GM21447 (cell line): Measurements from ENCODE around the gene GCK.
A peak's percentile ranks its signal among the peaks of the same experiment; 100 is the strongest.
"Not testable (repeated sequence)": the region's sequence is repeated elsewhere in the genome, so short reads cannot be mapped to it uniquely, and the experiment has no call there.

Experiments used
- ATAC-seq: cut with Tn5 transposase; IDR thresholded peaks from one replicate; pipeline ENCODE4 v1.9.1; 2021; ENCODE audit not compliant: unreplicated experiment

The GCK gene

DNA sequence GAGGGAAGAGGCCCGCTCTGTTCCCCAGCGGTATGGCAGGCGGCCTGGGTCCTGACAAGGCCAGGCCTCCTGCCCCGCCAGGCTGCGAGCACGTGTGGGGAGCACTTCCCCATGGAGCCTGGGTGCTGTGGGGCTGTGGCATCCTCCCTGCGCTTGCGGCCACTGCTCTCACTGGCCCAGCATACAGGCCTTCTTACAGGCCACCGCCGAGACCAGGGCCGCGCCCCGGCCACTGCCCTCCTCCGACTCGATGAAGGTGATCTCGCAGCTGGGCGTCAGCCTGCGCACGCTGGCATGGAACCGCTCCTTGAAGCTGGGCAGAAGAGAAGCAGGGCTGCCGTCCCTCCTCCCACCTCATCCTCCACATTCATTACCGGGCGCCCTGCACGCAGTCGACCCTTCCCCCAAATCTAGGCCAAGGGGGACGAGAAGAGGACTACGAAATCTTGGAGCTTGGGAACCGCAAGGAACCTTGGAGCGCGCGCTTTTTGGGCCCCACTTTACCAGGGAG lies 44.2 kb downstream of the GCK start:
- no peak for ATAC-seq

DNA sequence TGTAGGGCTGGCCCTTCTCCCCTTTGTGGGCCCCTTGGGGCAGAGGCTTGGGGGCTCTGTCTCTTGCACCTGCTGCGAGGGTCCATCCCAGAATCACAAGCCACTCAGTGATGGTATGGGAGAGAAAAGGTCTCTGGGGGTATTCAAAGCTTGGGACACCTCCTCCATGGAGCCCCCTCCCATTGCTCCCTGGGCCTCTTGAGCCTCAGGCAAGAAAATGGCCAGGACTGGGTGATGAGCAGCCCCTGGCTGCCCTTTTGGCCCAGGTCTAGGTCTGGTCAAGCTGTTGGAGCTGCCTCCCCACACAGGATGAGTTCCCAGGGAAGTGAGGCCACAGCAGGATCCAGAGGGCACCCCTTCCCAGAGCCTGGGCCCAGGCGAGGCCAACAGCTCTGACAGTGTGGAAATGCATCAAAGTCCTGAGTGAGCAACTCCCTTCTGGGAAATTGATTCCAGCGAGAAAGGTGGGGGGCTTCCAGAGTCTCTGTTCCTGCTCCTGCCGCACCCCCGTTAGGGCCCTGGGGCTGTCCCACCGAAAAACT lies 44.7 kb downstream of the GCK start:
- ATAC-seq, result no peak

DNA sequence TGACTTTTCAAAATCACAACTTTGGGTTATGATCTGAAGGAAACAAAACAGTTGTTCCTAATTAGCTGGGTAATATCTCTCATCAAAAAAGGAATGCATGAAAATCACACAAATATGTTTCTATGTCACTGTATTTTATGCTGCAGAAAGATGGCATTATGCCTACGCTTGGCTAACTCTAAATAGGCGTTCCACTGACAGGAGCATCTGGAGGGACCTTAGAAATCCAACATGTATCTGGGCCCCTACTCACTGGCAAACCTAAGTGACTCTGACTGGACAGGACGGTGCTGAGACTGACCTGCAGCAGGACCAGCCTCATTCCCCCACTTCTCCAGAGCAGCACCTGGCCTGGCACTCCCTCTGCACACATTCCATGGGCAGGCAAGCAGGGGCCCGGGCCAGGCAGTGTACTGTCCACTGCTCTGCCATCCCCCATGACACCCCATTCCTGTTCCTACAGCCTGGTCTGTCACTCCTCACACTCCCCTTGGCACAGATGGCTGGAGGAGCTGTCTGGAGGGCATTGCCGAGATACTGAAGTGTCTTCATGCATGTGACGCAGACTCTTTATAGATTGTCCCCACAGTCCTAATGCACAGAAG lies 45.5 kb downstream of the GCK start:
- ATAC-seq, result no peak

DNA sequence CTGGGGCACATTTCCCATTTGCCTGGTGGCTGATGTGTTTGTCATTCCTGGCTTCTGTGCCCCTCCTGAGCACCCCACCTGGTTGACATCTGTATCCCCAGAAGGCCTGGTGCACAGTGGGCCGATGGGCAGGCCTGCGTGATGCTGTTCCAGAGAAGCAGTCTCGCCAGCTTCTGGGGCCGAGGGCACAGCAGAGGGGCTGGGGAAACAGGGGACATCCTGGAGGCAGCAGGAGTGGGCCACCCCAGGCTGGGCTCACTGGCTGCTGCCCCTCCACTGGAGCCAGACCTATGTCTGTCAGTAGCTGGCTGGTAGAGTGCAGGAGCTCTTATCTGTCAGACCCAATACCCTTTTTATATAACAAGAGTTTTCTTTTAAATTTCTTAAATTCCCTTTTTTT lies 47.2 kb downstream of the GCK start:
- ATAC-seq, result no peak

DNA sequence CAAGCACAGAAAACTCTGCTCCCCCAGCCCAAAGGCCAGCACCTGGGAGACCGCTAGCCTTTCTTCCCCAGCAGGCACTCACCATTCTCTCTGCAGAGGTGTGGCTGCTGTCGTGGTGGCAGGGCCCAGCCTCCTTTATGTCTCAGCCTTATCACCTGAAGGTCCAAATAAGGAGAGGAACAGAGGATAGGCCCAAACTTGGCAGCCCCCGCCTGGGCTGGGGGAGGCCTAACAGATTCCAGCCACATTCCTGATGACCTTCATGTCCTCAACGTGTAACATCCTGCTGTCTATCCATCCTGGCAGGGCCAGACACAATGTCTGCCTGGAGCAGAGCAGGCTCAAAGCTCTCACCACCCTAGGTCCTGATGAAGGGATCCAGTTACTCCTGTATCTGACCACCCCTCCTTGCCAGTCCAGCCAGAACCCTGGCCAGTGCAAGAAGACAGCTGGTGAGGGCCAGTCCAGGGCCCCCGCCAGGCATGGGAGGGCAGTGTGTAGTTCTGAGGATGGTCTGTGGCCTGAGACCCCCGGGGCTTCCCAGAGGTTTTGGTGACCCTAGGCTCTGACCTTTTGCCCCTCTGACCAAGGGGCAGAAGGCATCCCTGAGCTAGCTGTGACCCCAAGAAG lies 47.9 kb downstream of the GCK start, which contains the start of gene MYL7:
Gene MYL7 (minus strand): TSS at position 112 of the 630 bp plus-strand sequence. CDS start 27 bp downstream, at position 85.
- no peak for ATAC-seq

DNA sequence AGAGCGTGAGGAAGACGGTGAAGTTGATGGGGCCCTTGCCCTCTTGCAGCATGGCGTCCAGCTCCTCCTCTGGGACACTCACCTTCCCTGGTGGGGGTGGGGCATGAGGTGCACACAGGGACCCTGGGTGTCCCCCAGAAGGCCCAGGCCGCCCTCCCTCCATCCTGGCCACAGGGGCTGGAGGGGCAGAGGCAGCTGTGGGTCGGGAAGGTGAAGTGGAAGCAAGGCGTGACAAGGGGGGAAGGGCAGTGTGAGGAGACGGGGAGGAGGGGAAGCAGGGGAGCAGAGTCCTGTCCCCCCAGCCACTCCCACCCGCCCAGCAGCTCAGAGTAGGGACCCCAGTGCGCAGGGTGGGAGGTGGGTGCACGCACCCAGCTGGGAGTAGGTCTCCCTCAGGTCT lies 48.9 kb downstream of the GCK start:
- no peak for ATAC-seq

DNA sequence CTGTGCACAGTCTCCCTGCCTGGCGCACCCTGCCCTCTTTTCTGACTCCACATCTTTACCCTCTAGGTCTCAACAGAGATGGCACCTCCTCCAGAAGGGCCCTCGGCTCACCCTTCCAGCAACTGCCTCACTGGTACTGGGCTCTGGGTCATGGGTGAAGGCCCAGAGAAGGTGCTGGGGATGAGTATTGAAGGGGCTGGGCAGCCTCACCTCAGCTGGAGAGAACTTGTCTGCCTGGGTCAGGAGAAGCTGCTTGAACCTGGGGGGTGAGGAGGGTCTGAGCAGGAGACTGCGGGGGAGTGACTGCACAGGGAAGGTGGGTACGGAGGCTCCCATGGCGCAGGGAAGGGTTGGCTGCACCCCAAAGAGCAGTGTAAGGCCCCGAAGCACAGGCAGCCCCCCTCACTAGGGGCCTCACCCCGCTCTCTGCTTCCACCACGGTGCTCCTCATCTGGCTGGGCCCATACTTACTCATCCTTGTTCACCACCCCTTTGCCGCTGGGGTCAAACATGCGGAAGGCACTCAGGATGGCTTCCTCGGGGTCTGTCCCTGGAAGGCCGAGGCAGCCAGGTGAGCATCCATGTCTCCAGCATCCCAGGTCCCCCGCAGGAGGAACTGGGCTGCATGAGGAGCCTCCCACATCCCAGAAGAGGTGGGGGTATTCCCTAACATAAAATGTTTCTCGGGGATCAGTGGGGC lies 49.8 kb downstream of the GCK start:
- ATAC-seq, result no peak

DNA sequence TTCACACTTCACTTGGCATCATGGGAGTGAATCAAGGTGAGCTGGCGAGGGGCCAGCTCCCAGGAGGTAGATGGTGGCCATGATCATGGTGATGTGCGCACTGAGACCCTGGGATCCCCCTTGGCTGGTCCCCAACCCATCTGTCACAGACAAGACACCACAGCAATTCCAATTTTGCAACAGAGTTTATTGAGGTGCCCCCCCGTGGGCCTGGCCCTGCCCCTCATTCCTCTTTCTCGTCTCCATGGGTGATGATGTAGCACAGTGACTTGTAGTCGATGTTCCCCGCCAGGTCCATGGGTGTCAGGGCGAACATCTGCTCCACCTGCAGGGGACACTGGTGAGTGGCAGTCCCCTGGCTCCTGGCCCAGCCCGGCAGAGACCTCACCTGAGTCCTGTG lies 50.5 kb downstream of the GCK start:
- ATAC-seq, result no peak

DNA sequence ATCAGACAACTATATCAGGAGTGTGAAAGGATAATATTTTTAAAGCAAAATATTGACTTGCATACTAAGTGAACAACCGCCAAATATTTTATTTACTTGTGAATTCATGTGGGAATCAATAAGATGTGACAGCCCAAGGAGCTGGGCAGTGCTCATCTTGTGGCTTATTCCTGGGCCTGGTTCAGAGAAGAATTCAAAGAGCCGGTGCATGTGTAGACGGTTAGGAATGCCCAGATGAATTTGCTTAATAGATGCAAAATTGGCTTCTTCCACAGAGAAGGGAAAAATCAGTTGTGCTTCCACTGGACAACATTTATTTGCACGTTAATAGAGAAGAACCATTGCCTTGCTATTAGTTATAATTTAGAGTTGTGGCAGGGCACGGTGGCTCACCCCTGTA lies 52.5 kb downstream of the GCK start:
- no peak for ATAC-seq

DNA sequence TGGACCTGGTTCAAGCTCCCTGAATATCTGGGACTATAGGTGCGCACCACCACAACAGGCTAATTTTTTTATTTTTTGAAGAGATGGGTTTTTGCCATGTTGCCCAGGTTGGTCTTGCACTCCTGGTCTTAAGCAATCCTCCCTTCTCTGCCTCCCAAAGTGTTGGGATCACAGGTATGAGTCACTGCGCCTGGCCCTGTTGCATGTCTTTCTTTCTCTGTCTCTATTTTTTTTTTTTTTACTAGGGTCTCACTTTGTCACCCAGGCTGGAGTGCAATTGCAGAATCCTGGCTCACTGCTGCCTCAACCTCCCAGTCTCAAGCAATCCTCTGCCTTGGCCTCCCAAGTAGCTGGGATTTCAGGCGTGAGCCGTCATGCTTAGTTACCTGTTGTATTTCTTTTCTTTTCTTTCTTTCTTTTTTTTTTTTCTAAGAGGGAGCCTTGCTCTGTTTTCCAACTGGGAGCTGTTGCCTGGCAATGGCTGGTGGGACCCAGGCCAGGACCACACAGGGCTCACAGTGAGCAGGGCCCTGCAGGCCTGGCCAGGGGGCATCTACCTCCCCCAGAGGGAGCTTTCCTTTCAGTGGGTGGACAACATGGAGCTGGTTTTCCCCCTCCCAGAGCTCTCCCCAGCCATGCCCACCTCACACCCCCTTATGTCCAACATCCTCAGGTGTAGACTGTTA lies 54.2 kb downstream of the GCK start:
- no peak for ATAC-seq

DNA sequence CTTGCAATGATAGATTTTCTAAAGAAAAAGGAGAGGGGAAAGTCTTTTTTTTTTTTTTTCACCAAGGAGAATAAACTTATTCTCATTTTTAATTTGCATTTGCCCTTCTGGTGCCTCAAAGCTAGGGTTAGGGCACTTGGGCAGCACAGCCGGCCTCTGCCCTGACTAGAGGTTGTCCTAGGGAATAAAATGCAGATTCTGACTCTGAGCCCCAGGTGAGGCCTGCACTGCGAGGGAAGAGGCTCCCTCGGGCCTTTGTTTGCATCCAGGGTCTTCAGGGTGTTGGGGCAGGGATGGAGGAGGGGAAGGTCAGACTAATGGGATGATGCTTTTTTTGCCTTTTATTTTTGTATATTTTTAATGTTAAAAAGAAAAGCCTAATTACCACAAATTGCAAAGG lies 55.9 kb downstream of the GCK start:
- no peak for ATAC-seq

DNA sequence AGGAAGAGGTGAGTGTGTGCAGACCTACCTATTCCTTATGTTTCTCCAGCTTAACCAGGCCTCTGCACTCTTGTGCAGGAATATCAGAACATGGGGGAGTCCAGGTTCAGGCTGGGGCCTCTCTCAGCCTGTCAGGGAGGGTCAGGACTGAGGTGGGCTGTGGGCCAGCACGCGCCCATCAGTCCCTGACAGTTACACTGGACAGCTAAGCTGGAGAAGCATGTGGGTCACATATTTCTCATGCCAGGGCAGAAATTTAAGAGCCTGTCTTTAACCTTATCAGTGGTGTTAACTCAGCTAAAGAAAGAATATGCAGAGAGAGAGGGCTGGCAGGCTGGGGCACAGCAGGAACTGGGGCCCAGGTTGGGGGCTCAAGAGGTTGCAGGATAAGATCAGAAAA lies 57.2 kb downstream of the GCK start:
- no peak for ATAC-seq

DNA sequence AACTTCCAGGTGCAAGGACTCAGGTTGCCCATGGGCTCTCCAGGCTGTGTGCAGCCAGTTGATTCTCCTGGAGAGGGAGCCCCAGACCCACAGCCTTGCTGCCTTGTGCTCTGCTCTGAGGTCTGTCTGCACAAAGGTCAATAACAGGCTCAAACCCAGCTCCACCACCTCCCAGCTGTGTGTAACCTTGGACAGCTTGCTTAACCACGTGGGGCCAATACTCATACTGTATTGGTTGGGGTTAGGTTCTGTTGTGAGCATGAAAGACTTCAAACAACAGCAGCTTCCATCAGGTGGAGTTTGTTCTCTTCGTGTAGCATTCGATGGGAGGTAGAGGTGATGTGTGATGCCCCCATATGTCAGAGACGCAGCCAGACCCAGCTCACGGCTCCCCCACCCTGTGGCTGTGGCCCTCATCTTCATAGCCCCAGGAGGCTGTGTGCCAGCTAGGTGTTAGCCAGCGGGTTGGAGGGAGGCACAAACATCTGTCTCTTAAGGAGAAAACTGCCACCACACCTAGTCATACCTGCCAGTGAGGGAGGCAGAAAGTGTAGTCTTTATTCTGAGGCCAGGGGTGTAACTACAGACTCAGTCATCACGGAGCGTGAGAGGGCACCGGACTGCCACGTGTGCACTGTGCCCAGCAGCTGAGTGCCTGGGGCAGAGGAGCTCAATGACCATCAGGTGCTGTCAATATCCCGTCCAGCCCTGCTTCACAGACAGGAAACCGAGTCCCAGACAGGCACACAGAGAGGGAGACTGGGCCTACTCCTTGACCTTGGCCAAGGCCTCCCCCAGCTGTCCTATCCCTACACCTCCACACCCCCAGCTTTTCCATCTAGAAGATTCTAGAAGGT lies 57.8 kb downstream of the GCK start:
- ATAC-seq, result no peak

DNA sequence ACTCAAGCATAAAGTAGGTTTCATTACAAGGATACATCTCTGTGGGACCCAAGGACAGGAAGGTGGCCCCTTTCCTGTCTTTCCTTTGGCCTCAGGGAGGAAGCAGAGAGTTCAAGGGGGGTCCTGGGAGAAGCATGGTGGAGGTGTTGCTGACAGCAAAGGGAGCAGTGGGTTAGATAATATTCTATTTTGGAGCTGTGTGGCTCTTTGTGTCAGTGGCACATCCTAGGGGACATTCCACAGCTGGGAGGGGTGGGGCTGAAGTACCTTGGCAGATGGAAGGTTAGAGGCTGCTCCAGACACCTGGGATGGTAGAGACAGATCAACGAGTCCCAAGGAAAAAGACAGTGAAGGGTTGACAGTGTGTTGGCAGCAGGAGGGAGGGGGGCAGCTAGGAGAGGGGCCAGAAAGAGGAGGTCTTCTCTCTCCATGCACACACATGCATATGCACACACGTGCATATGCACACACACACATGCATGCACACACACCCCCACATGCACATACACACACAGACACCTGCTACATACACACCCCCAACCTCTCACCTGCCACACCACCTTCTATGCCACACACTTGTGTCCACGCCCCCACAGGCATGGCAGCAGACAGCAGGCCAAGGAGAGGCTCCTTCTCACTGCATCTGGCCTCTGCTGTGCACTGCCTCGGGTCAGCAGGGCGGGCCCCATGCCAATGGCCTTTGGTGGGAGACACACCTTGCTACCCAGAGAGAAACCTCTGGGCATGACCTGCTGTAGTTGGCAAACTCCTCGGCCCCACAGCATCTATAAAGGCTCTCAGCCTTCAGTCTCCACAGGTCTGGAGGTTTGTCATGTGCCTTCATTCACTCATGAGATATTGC lies 60.3 kb downstream of the GCK start:
- ATAC-seq, result no peak

DNA sequence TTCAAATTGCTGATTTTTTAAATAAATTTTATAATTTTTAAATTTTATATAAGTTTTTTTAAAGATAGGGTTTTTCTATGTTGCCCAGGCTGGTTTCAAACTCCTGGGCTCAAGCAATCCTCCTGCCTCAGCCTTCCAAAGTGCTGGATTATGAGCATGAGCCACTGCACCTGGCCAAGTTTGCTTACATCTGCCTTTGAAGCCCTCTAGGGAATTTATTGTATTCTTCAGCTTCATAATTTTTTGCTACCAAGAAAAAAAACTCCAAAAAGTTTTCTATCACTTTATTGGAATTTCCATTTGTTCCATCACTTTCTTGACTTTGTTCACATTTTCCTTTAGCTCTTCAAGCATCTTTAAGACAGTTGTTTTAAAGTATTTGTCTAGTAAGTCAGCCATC lies 62.1 kb downstream of the GCK start:
- no peak for ATAC-seq

DNA sequence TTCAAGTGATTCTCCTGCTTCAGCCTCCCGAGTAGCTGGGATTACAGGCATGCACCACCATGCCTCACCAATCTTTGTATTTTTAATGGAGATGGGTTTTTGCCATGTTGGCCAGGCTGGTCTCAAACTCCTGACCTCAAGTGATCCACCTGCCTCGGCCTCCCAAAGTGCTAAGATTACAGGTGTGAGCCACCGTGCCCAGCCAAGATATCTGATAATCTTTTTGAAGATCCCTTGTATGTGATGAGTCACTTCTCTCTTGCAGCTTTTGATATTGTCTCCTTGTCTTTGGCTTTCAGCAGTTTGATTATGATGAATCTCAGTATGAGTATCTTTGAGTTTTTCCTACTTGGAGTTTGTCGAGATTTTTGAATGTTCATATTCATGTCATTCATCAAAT lies 62.7 kb downstream of the GCK start:
- ATAC-seq, result not testable (repeated sequence)

DNA sequence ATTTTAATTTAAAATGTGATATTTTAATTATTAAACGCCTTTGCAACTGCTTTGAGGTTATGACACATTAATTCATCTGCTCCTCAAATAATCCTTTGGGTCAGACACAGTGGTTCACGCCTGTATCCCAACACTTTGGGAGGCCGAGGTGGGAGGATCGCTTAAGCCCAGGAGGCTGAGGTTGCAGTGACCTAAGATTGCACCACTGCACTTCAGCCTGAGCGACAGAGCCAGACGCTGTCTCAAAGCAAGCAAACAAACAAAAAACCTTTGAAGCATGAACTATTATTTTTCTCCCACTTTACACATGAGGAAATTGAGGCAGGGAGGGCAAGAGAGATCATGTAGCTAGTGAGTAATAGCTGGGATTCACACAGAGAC lies 64.4 kb downstream of the GCK start:
- no peak for ATAC-seq

DNA sequence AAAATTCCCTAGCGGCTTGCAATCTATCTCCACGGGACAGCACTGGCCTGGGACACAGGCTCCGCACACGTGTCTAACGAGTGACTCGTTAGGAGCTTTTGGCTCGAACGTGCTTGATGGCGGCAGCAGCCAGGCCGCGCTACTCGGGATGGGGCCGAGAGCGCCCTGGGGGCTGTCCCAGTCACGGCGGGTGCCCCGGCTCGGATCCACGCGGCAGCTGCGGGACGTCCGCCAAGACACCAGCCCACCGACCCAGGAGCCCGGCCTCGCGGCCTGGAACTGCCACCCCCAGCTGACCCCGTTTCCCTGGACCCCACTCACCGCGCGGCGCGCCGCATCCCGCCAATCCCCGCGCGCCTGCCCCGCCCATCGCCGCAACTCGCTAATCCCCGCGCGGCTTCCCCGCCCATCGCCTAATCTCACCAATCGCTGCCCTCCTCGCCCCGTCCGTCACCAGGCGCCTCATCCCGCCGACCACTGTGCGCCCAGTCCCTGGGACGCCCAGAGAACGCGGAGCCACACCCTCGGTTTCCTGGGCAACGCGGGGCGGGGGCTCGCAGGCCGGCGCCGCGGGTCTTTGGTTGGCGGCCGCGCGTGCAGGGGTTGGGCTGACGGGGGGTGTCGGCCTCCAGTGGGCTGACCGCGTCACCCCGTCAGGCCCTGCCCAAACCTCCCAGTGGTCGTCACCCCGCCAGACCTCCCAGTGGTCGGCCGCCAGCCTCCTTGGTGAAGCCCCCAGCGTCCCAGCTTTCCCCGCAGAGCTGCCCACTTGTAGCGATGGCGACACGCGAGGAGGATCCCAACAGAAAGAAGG lies 65.8 kb downstream of the GCK start, which contains the start of gene POLD2:
Gene POLD2 (minus strand): TSS at position 359 of the 814 bp plus-strand sequence. CDS start 1,495 bp downstream, outside the sequence.
- ATAC-seq, result peak; percentile 99

DNA sequence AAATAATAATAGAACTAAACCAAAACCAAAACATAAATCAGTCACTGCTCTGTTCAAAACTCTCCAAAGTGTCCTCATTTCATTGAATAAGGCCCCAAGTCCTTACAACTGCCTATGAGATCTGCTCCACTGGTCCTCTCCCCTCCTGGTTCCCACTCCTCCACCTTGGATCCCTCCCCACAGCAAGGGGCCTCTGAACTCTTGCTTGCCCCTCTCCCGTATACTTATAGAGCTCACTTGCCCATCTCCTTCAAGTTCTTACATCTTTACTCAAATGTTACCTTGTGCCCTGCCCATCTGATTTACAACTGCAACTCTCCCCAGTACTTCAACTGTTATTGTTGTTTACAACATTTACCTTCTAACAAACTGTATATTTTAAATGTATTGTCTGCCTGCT lies 66.7 kb downstream of the GCK start:
- no peak for ATAC-seq
